GM12878 (cell line): Measurements from ENCODE around the gene MPHOSPH9. TPM values are rescaled to one million over a fixed set of nuclear protein-coding genes. Genes with fewer than 3 reads are reported as not detected.

ENCODE experiments used
- ATAC-seq: fragments of 200-7000 bp; cut with Tn5 transposase; 3 replicates; pipeline ENCODE4 v1.9.1; 2020; ENCODE audit warnings: mild to moderate bottlenecking, moderate library complexity
- BruUV-seq: library from RNA; stranded (reverse); fragments of 400-500 nt; replicated peaks from 2 replicates; lab custom pipeline; 2021; lab: Mats Ljungman, UMichigan
- CTCF ChIA-PET: fragments of 300-600 bp; sonication (Branson Sonifier 250); formaldehyde crosslinking; extraction: SDS; loops from one replicate; lab custom pipeline; 2021; ENCODE audit warnings: inconsistent platforms; lab: Yijun Ruan, JAX
- POLR2A ChIA-PET: fragments of 350-600 bp; formaldehyde crosslinking; extraction: SDS; loops from one replicate; lab custom pipeline; 2021; ENCODE audit warnings: inconsistent platforms; lab: Charles Lee
- RAD21 ChIA-PET: fragments of 300-600 bp; sonication (Branson Sonifier 250); formaldehyde crosslinking; loops from one replicate; lab custom pipeline; 2023; ENCODE audit warnings: antibody characterized with exemption; ENCODE audit not compliant: unreplicated experiment; lab: Charles Lee
- SMC1A ChIA-PET: fragments of 300-600 bp; sonication (Branson Sonifier 250); formaldehyde crosslinking; loops from one replicate; lab custom pipeline; 2023; ENCODE audit not compliant: unreplicated experiment, uncharacterized antibody; lab: Charles Lee
- DNase-seq: peaks from one replicate; pipeline ENCODE4 v3.0.0-alpha.2; 2011; ENCODE audit warnings: low read depth, low spot score
- FAIRE-seq: peaks from 3 replicates; lab custom pipeline; 2011; peaks lifted over from hg19 to GRCh38; lab: Jason Lieb, UNC
- H2AFZ ChIP-seq: 2 replicates; pipeline ENCODE4 v1.6.0; 2011; ENCODE audit warnings: low read depth, low read length, control low read depth; ENCODE audit not compliant: control insufficient read depth
- H3K27ac ChIP-seq: 2 replicates; pipeline ENCODE4 v1.5.1; 2011; ENCODE audit warnings: control low read depth; ENCODE audit not compliant: control insufficient read depth, insufficient read depth
- H3K27me3 ChIP-seq, 2 experiments: replicated peaks in 1 of 2; 2 replicates each; pipeline versions ENCODE4 v1.6.0 to v1.6.1; 2011; ENCODE audit warnings: low read length in 1 of 2; ENCODE audit not compliant: control insufficient read depth in 2 of 2, insufficient read depth in 2 of 2
- H3K36me3 ChIP-seq, 2 experiments: 2 replicates each; pipeline ENCODE4 v1.5.1; 2011; ENCODE audit warnings: low read length in 1 of 2; ENCODE audit not compliant: control insufficient read depth in 2 of 2, insufficient read depth in 2 of 2
- H3K4me1 ChIP-seq: 2 replicates; pipeline ENCODE4 v1.6.1; 2011; ENCODE audit warnings: mild to moderate bottlenecking, low read length, moderate library complexity, mixed read lengths; ENCODE audit not compliant: control insufficient read depth, insufficient read depth
- H3K4me2 ChIP-seq: 2 replicates; pipeline ENCODE4 v1.6.0; 2011; ENCODE audit warnings: control low read depth; ENCODE audit not compliant: control insufficient read depth, insufficient read depth
- H3K4me3 ChIP-seq: fragments of 200-600 bp; sonication (generic); 2 replicates; pipeline ENCODE4 v1.5.1; 2016
- H3K79me2 ChIP-seq: 2 replicates; pipeline ENCODE4 v1.6.0; 2011; ENCODE audit warnings: low read length; ENCODE audit not compliant: control insufficient read depth, insufficient read depth
- H3K9ac ChIP-seq: 2 replicates; pipeline ENCODE4 v1.8.0; 2011; ENCODE audit warnings: low read length, control low read depth, mixed read lengths; ENCODE audit not compliant: control insufficient read depth, insufficient read depth
- H3K9me3 ChIP-seq: replicated peaks from 3 replicates; pipeline ENCODE4 v1.5.1; 2011; ENCODE audit warnings: mild to moderate bottlenecking, low read length; ENCODE audit not compliant: control insufficient read depth, insufficient read depth
- H4K20me1 ChIP-seq: 2 replicates; pipeline ENCODE4 v1.6.0; 2011; ENCODE audit not compliant: control insufficient read depth, insufficient read depth
- BCLAF1 ChIP-seq: fragments of 450-650 bp; IDR thresholded peaks from 2 replicates; pipeline ENCODE4 v1.6.1; 2017; ENCODE audit warnings: antibody characterized with exemption, mild to moderate bottlenecking, moderate library complexity
- CBFB ChIP-seq: IDR thresholded peaks from 2 replicates; pipeline ENCODE4 v1.6.1; 2016; ENCODE audit warnings: antibody characterized with exemption, low read depth
- IKZF2 ChIP-seq, 2 experiments: fragments of 450-650 bp; IDR thresholded peaks; 2 replicates each; pipeline ENCODE4 v1.6.1; 2017; ENCODE audit warnings: mild to moderate bottlenecking in 2 of 2, moderate library complexity in 2 of 2
- MLLT1 ChIP-seq: fragments of 450-650 bp; IDR thresholded peaks from 2 replicates; pipeline ENCODE4 v1.6.1; 2016; ENCODE audit warnings: mild to moderate bottlenecking
- PBX3 ChIP-seq: IDR thresholded peaks from 2 replicates; pipeline ENCODE4 v1.6.1; 2011; ENCODE audit warnings: mild to moderate bottlenecking, low read depth, low read length, moderate library complexity; ENCODE audit not compliant: insufficient replicate concordance
- PKNOX1 ChIP-seq: fragments of 450-650 bp; IDR thresholded peaks from 2 replicates; pipeline ENCODE4 v1.6.1; 2016; ENCODE audit warnings: mild to moderate bottlenecking
- RBBP5 ChIP-seq: fragments of 200-600 bp; sonication (generic); conservative IDR thresholded peaks from 2 replicates; pipeline ENCODE4 v1.6.1; 2016
- STAT3 ChIP-seq: IDR thresholded peaks from 2 replicates; pipeline ENCODE4 v1.6.1; 2011; ENCODE audit warnings: low read depth, low read length, improper control_type of control experiment
- ZNF622 ChIP-seq: fragments of 450-650 bp; IDR thresholded peaks from 2 replicates; pipeline ENCODE4 v1.6.1; 2017; ENCODE audit warnings: mild to moderate bottlenecking, inconsistent platforms
- WGBS: methylation state at CpG from one replicate; pipeline ENCODE4 v1.1.6; 2016; ENCODE audit warnings: low lambda C conversion rate; ENCODE audit not compliant: insufficient replicate concordance, insufficient coverage; ENCODE audit errors: missing lambda C conversion rate; 5-methylcytosine and 5-hydroxymethylcytosine counted together
- in situ Hi-C: fragments of 300-500 bp; cut with MboI; formaldehyde crosslinking; loops from 9 replicates; pipeline ENCODE4 v1.14.3; 2018; ENCODE audit warnings: mixed read lengths
- intact Hi-C: fragments of 100-400 bp; cut with micrococcal nuclease; formaldehyde crosslinking; loops from one replicate; pipeline ENCODE4 v1.14.2; 2022; ENCODE audit not compliant: unreplicated experiment
- polyA plus RNA-seq, 11 experiments: library from polyadenylated mRNA; depleted of rRNA in 4 of 11; unstranded in 6 of 11; stranded (reverse) in 5 of 11; fragments of >200 nt; fragmentation: Nextera tagmentation in 4 of 11; fragmentation: Illumina TruSeq in 1 of 11; extraction: Ambion mirVana in 4 of 11; extraction: Trizol in 1 of 11; gene quantifications; 1 replicate in 1 of 11; 2 replicates in 10 of 11; pipeline versions ENCODE4 v1.2.1 to v1.2.3, GENCODE V29; 2011 to 2016; ENCODE audit warnings: inconsistent platforms in 2 of 11, missing spikeins in 2 of 11, low read depth in 1 of 11
- total RNA-seq, 4 experiments: library from RNA; depleted of rRNA in 3 of 4; stranded (reverse); fragments of >200 nt in 3 of 4; fragmentation: Illumina TruSeq in 1 of 4; extraction: Trizol in 1 of 4; gene quantifications; 2 replicates each; pipeline versions ENCODE4 v1.2.1 to v1.2.3, GENCODE V29; 2013 to 2021

MPHOSPH9 gene
- total and polyA plus RNA-seq, 10 of the 15 experiments (the other 5 are each of a cell fraction or from before 2014, with no cell fraction given), result 11.5 to 72.2 (median 45.7) TPM

- TF ChIP-seq PBX3 (no peak), RBBP5 (no peak)
Observed at GRCh38 chr12:123121670-123122069, 111.3 kb downstream of the MPHOSPH9 start (continued).

GRCh38 chr12:123120452-123121166 is 112.3 kb downstream of the MPHOSPH9 start:
- no peak for TF ChIP-seq ZNF622
- no peak for TF ChIP-seq BCLAF1
- TF ChIP-seq PKNOX1, result peak; percentile 28; the same call in 1 of the 2 replicates
- TF ChIP-seq MLLT1, result no peak
- no peak for TF ChIP-seq CBFB
- no peak for TF ChIP-seq STAT3
- TF ChIP-seq IKZF2 (IDR thresholded peaks at IDR 0.05), result no peak
- Histone ChIP-seq H2AFZ (no peak overlapping the region), H3K36me3 (no peaks in the 10 kb centered on the region), H3K27ac (no peak overlapping the region), H3K79me2 (no peaks in the 10 kb centered on the region), H3K27me3 (no peaks in the 10 kb centered on the region), H4K20me1 (no peaks in the 10 kb centered on the region), H3K4me3 (no peak overlapping the region), H3K4me1 (peaks cover 18% of the 10 kb centered on the region), H3K4me2 (peak overlapping the region; percentile 7), H3K9ac (no peak overlapping the region), H3K9me3 (no peaks in the 10 kb centered on the region)
- RAD21 ChIA-PET, result no interaction called here
- FAIRE-seq (no peak), DNase-seq (no peak), ATAC-seq (peak; percentile 58)
- WGBS, result 73% methylated on average over 3 of the region's 3 CpGs
- SMC1A ChIA-PET, result interaction anchor here (1.0 to 1.2 kb wide), 2 partner anchors 47 to 118 kb away, joined by 3 read pairs; no protein-coding TSS in a partner anchor
- CTCF ChIA-PET, result interaction anchor here (1.1 kb wide), 1 partner anchor 13 kb away, joined by 4 read pairs; no protein-coding TSS in a partner anchor
- no TSS peak for BruUV-seq
- intact Hi-C loops (no loop called here), in situ Hi-C loops (no loop called here)
- POLR2A ChIA-PET, result interaction anchor here (0.5 kb wide), 1 partner anchor 117 kb away, joined by 4 read pairs; no protein-coding TSS in a partner anchor
